H1 (cell line): ENCODE results near the gene ARSI. TPM values are rescaled to one million over a fixed set of nuclear protein-coding genes. Genes with fewer than 3 reads are reported as not detected.

Experiments used
- CHD7 ChIP-seq: fragments of 300-600 bp; sonication (generic); IDR thresholded peaks from 2 replicates; pipeline ENCODE4 v1.7.1; 2012; ENCODE audit warnings: low read length, moderate library complexity, mild to moderate bottlenecking, inconsistent platforms; ENCODE audit not compliant: insufficient replicate concordance
- EGR1 ChIP-seq: IDR thresholded peaks from 2 replicates; pipeline ENCODE4 v1.6.1; 2011; ENCODE audit warnings: low read depth, low read length, borderline replicate concordance
- POLR2AphosphoS5 ChIP-seq: IDR thresholded peaks from 2 replicates; pipeline ENCODE4 v1.6.1; 2011; ENCODE audit warnings: low read depth, low read length
- SRF ChIP-seq: IDR thresholded peaks from 2 replicates; pipeline ENCODE4 v1.6.1; 2011; ENCODE audit warnings: mild to moderate bottlenecking, low read depth, low read length, moderate library complexity
- SUZ12 ChIP-seq: fragments of 200-600 bp; sonication (generic); IDR thresholded peaks from 2 replicates; pipeline ENCODE4 v1.6.1; 2012; ENCODE audit warnings: mild to moderate bottlenecking, inconsistent platforms, low read length, moderate library complexity, mixed read lengths
- polyA plus RNA-seq, 7 experiments: library from polyadenylated mRNA; depleted of rRNA in 3 of 7; stranded (reverse) in 5 of 7; unstranded in 2 of 7; fragments of >200 nt in 5 of 7; fragments of 200-250 nt in 2 of 7; gene quantifications; 1 replicate in 5 of 7; 2 replicates in 1 of 7; 4 replicates in 1 of 7; pipeline versions ENCODE4 v1.2.1 to v1.2.3, GENCODE V29; 2011 to 2013; ENCODE audit warnings: missing spikeins in 2 of 7, mixed read lengths in 2 of 7
- total RNA-seq: library from RNA; stranded (reverse); fragmentation: NEBNext Ultra II Directional; extraction: Animal tissue kit (Norgen Biotek cat#: 25700); gene quantifications from 2 replicates; pipeline ENCODE4 v1.2.1, GENCODE V29; 2021

Gene ARSI
- total and polyA plus RNA-seq, 2 of the 8 experiments (the other 6 are each of a cell fraction or from before 2014, with no cell fraction given): 4.5 to 6.7 TPM

DNA sequence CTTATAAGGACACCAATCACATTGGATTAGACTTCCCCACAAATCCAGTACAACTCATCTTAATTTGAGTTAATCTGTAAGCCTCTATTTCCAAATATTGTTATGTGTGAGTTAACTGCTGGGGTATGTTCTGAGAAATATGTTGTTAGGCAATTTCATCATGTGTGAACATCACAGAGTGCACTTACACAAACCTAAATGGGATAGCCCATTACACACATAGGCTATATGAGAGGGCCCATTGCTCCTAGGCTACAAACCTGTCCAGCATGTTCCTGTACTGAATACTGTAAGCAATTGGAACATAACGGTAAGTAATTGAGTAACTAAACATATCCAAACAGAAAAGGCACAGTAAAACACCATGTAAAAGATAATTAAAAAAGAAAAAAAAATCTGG, 19.1 kb upstream of the ARSI start (continued):
- TF ChIP-seq CHD7 (no peak), SUZ12 (no peak), POLR2AphosphoS5 (no peak), SRF (no peak), EGR1 (no peak)
